Stimulated activated CD4-positive, alpha-beta T cell treated with anti-CD3 and anti-CD28 coated beads, TNF-alpha, amount 100 ng/mL, for 1 hour (primary cell): ENCODE data around the gene CELSR3.

Source experiments
- DNase-seq, 3 donors: peaks; one replicate each; pipeline ENCODE4 v3.0.0-alpha.2; 2020; ENCODE audit warnings: low read depth in 3 of 3, low spot score in 1 of 3

Gene CELSR3

DNA sequence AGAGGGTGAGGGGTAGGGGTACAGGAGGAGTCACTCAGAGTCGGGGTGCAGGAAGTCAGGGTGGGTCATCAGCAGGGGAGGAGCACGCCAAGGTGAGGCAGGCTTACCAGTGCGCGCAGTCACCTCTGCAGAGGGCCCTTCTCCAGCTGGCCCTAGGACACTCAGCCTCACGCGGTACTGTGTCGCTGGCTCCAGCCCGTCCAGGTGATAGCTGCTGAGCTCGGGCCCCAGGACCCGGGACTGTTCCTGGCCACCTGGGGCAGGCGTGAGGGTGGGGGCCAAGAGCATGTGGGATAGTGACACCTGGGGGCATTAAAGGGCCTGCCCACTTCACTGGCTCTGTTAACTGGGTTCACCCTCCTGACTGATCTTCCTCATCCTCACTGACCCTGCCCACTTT, 75.0 kb downstream of the CELSR3 start:
- DNase-seq: no peak
